Measurements from ENCODE around the gene ORAI2. TPM values are rescaled to one million over a fixed set of nuclear protein-coding genes. Genes with fewer than 3 reads are reported as not detected.
"Not testable (repeated sequence)": the region's sequence is repeated elsewhere in the genome, so short reads cannot be mapped to it uniquely, and the experiment has no call there.

ORAI2 gene
- total RNA-seq, 4 donors from 2014 or later, result 3.1 to 99.9 (median 11.0) TPM

GRCh38 chr7:102494473-102495149 lies 61.2 kb downstream of the ORAI2 start:
- H3K4me1 ChIP-seq; H3K4me3 ChIP-seq; H3K27ac ChIP-seq; in situ Hi-C loops (cut with MboI; ENCODE audit: low pct_ligation_motif_present in 1 of 4, low pct_unique_long_range_greater_than_20kb in 1 of 4, low sequenced_read_pairs in 3 of 4); intact Hi-C loops (cut with DNase I; ENCODE audit: low total_unique reads); H3K27me3 ChIP-seq; DNase-seq; H3K9me3 ChIP-seq; H3K36me3 ChIP-seq: not testable (repeated sequence)
- WGBS, 2 donors (ENCODE audit: low coverage in 1 of 2), result no CpG with 5 or more reads among the region's 67 CpGs

- H3K36me3 ChIP-seq; in situ Hi-C loops (cut with MboI; ENCODE audit: low pct_ligation_motif_present in 1 of 4, low pct_unique_long_range_greater_than_20kb in 1 of 4, low sequenced_read_pairs in 3 of 4); H3K27me3 ChIP-seq; H3K4me3 ChIP-seq; intact Hi-C loops (cut with DNase I; ENCODE audit: low total_unique reads); H3K4me1 ChIP-seq; H3K27ac ChIP-seq; DNase-seq; H3K9me3 ChIP-seq: not testable (repeated sequence)
- WGBS, 2 donors (ENCODE audit: low coverage in 1 of 2), result 100% methylated on average over 1 of the region's 10 CpGs; no CpG with 5 or more reads in 1 of the 2 donors
These were observed 63.5 kb downstream of the ORAI2 start for GRCh38 chr7:102496861-102497260.

- DNase-seq; H3K27me3 ChIP-seq; H3K4me3 ChIP-seq; intact Hi-C loops (cut with DNase I; ENCODE audit: low total_unique reads); H3K36me3 ChIP-seq; in situ Hi-C loops (cut with MboI; ENCODE audit: low pct_ligation_motif_present in 1 of 4, low pct_unique_long_range_greater_than_20kb in 1 of 4, low sequenced_read_pairs in 3 of 4); H3K9me3 ChIP-seq; H3K27ac ChIP-seq; H3K4me1 ChIP-seq: not testable (repeated sequence)
- WGBS, 2 donors (ENCODE audit: low coverage in 1 of 2), result 86% methylated on average over 1 of the region's 5 CpGs; no CpG with 5 or more reads in 1 of the 2 donors
These were observed 63.9 kb downstream of the ORAI2 start for GRCh38 chr7:102497308-102497707.

GRCh38 chr7:102498321-102498720 lies 64.9 kb downstream of the ORAI2 start:
- in situ Hi-C loops (cut with MboI; ENCODE audit: low pct_ligation_motif_present in 1 of 4, low pct_unique_long_range_greater_than_20kb in 1 of 4, low sequenced_read_pairs in 3 of 4); H3K9me3 ChIP-seq; H3K36me3 ChIP-seq; H3K4me3 ChIP-seq; DNase-seq; H3K27ac ChIP-seq; H3K4me1 ChIP-seq; intact Hi-C loops (cut with DNase I; ENCODE audit: low total_unique reads); H3K27me3 ChIP-seq: not testable (repeated sequence)
- 96% methylated on average over 9 of the region's 16 CpGs; no CpG with 5 or more reads in 1 of the 2 donors for WGBS, 2 donors (ENCODE audit: low coverage in 1 of 2)

- H3K4me1 ChIP-seq; intact Hi-C loops (cut with DNase I; ENCODE audit: low total_unique reads); H3K4me3 ChIP-seq; H3K36me3 ChIP-seq; in situ Hi-C loops (cut with MboI; ENCODE audit: low pct_ligation_motif_present in 1 of 4, low pct_unique_long_range_greater_than_20kb in 1 of 4, low sequenced_read_pairs in 3 of 4); H3K27me3 ChIP-seq; H3K27ac ChIP-seq; H3K9me3 ChIP-seq; DNase-seq: not testable (repeated sequence)
- WGBS, 2 donors (ENCODE audit: low coverage in 1 of 2), result no CpG with 5 or more reads among the region's 12 CpGs
These were observed 69.8 kb downstream of the ORAI2 start for GRCh38 chr7:102503141-102503540.

GRCh38 chr7:102505298-102506185 lies 72.2 kb downstream of the ORAI2 start:
- H3K9me3 ChIP-seq; intact Hi-C loops (cut with DNase I; ENCODE audit: low total_unique reads); H3K4me3 ChIP-seq; H3K4me1 ChIP-seq; H3K36me3 ChIP-seq; H3K27ac ChIP-seq; in situ Hi-C loops (cut with MboI; ENCODE audit: low pct_ligation_motif_present in 1 of 4, low pct_unique_long_range_greater_than_20kb in 1 of 4, low sequenced_read_pairs in 3 of 4); H3K27me3 ChIP-seq: not testable (repeated sequence)
- DNase-seq, result peak; percentile 5
- 83% methylated on average over 5 of the region's 24 CpGs; no CpG with 5 or more reads in 1 of the 2 donors for WGBS, 2 donors (ENCODE audit: low coverage in 1 of 2)

Small RNAs within 50 kb of the gene (small RNA-seq; reads per million reads assigned to genes)
- gene MIR548O, result 0 reads per million in 4 donors

Other genes starting within 250 kb of the ORAI2 start
- 1 to 10 TPM in 3 of 4 donors, not detected in 1; 2.0 to 7.6 (median 2.2) TPM for gene SH2B2, start 146.7 kb upstream of the ORAI2 start, total RNA-seq
- gene SPDYE6, start 77.1 kb upstream of the ORAI2 start, total RNA-seq, result not detected
- 10 to 100 TPM; 24.8 to 97.3 (median 33.6) TPM for gene PRKRIP1, start 37.2 kb upstream of the ORAI2 start, total RNA-seq
- 10 to 100 TPM in 2 of 4 donors, 1 to 10 TPM in 2; 1.8 to 21.3 (median 14.0) TPM for gene ALKBH4, start 31.3 kb downstream of the ORAI2 start, total RNA-seq
- 10 to 100 TPM; 15.7 to 45.6 (median 18.4) TPM for gene LRWD1, start 31.4 kb downstream of the ORAI2 start, total RNA-seq
- gene POLR2J, start 45.3 kb downstream of the ORAI2 start, total RNA-seq, result 10 to 100 TPM in 2 of 4 donors, 1 to 10 TPM in 2; 5.4 to 30.3 (median 15.0) TPM
- gene RASA4B, start 84.2 kb downstream of the ORAI2 start, total RNA-seq, result 10 to 100 TPM; 10.9 to 41.9 (median 19.8) TPM
- gene UPK3BL2, start 110.1 kb downstream of the ORAI2 start, total RNA-seq, result 100 to 1,000 TPM in 1 of 4 donors, 10 to 100 TPM in 2, 1 to 10 TPM in 1; 7.8 to 116 (median 30.4) TPM
- not detected for gene SPDYE2, start 117.7 kb downstream of the ORAI2 start, total RNA-seq
- 10 to 100 TPM; 29.8 to 51.3 (median 34.2) TPM for gene POLR2J3, start 139.0 kb downstream of the ORAI2 start, total RNA-seq
- 10 to 100 TPM; 10.9 to 97.3 (median 30.7) TPM for gene RASA4, start 183.2 kb downstream of the ORAI2 start, total RNA-seq
- gene UPK3BL1, start 209.2 kb downstream of the ORAI2 start, total RNA-seq, result 10 to 100 TPM; 20.2 to 92.0 (median 48.2) TPM
- not detected for gene SPDYE2B, start 216.7 kb downstream of the ORAI2 start, total RNA-seq
- gene POLR2J2, start 238.1 kb downstream of the ORAI2 start, total RNA-seq, result 1 to 10 TPM; 1.1 to 6.7 (median 5.2) TPM